ENCODE results near the gene MOCS3. TPM values are rescaled to one million over a fixed set of nuclear protein-coding genes. Genes with fewer than 3 reads are reported as not detected.

The MOCS3 gene
- total and polyA plus RNA-seq, 10 of the 15 experiments (the other 5 are each of a cell fraction or from before 2014, with no cell fraction given): 0.87 to 5.9 (median 3.6) TPM

DNA sequence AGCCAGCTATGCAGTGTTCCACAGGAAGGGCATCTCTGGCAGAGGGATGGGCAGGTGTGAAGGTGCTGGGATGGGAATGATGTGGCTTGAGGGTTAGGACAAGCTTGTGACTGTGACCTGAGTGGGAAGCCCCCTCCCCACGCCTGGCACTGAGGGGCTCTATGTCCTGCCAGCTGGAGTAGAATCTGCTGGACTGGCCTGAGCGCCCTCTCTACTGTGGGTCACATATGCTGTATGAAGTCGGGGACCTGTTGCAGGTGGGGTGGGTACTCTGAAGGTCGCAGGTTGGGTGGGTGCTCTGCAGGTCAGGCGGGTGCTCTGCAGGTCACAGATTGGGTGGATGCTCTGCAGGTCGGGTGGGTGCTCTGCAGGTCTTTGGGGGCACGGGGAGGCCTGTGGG, 44.0 kb downstream of the MOCS3 start:
- in situ Hi-C loops (cut with MboI): no loop called here
- 9% methylated on average over 7 of the region's 7 CpGs for WGBS (ENCODE audit: insufficient coverage, insufficient replicate concordance, low lambda C conversion rate, missing lambda C conversion rate)
- H3K27me3 ChIP-seq (replicated peaks in 1 of 2; ENCODE audit: control insufficient read depth in 2 of 2, insufficient read depth in 2 of 2, low read length in 1 of 2): peaks cover 0 to 4% of the 10 kb centered on the region in 2 experiments; a peak in 2 of 4 replicates
- RAD21 ChIA-PET (ENCODE audit: unreplicated experiment): no interaction called here
- no TSS peak for BruUV-seq (replicated peaks)
- DNase-seq (ENCODE audit: low read depth, low spot score) (no peak), FAIRE-seq (no peak), ATAC-seq (no peak)
- H2AFZ ChIP-seq (ENCODE audit: control insufficient read depth, low read depth, low read length): no peak overlapping the region
- no peaks in the 10 kb centered on the region for H3K36me3 ChIP-seq (ENCODE audit: control insufficient read depth in 2 of 2, insufficient read depth in 2 of 2, low read length in 1 of 2)
- H3K9ac ChIP-seq (ENCODE audit: control insufficient read depth, insufficient read depth, low read length): no peak overlapping the region
- CTCF ChIA-PET: interaction anchor here (0.9 kb wide), 1 partner anchor 15 kb away, joined by 3 read pairs; no protein-coding TSS in a partner anchor
- no peaks in the 10 kb centered on the region for H4K20me1 ChIP-seq (ENCODE audit: control insufficient read depth, insufficient read depth)
- H3K4me3 ChIP-seq: no peak overlapping the region
- H3K79me2 ChIP-seq (ENCODE audit: control insufficient read depth, insufficient read depth, low read length): no peaks in the 10 kb centered on the region
- intact Hi-C loops (cut with micrococcal nuclease; ENCODE audit: unreplicated experiment): no loop called here
- no peak overlapping the region for H3K27ac ChIP-seq (ENCODE audit: control insufficient read depth, insufficient read depth)
- no peaks in the 10 kb centered on the region for H3K9me3 ChIP-seq (replicated peaks; ENCODE audit: control insufficient read depth, insufficient read depth, low read length)
- H3K4me1 ChIP-seq (ENCODE audit: control insufficient read depth, insufficient read depth, low read length): no peaks in the 10 kb centered on the region
- H3K4me2 ChIP-seq (ENCODE audit: control insufficient read depth, insufficient read depth): no peak overlapping the region
- SMC1A ChIA-PET (ENCODE audit: uncharacterized antibody, unreplicated experiment): no interaction called here
- POLR2A ChIA-PET: no interaction called here
- TF ChIP-seq, protein P1, sequence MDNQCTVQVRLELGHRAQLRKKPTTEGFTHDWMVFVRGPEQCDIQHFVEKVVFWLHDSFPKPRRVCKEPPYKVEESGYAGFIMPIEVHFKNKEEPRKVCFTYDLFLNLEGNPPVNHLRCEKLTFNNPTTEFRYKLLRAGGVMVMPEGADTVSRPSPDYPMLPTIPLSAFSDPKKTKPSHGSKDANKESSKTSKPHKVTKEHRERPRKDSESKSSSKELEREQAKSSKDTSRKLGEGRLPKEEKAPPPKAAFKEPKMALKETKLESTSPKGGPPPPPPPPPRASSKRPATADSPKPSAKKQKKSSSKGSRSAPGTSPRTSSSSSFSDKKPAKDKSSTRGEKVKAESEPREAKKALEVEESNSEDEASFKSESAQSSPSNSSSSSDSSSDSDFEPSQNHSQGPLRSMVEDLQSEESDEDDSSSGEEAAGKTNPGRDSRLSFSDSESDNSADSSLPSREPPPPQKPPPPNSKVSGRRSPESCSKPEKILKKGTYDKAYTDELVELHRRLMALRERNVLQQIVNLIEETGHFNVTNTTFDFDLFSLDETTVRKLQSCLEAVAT (IDR thresholded peaks at IDR 0.05): no peak
- TF ChIP-seq ZNF217 (IDR thresholded peaks at IDR 0.05): no peak
- TF ChIP-seq, protein P2, sequence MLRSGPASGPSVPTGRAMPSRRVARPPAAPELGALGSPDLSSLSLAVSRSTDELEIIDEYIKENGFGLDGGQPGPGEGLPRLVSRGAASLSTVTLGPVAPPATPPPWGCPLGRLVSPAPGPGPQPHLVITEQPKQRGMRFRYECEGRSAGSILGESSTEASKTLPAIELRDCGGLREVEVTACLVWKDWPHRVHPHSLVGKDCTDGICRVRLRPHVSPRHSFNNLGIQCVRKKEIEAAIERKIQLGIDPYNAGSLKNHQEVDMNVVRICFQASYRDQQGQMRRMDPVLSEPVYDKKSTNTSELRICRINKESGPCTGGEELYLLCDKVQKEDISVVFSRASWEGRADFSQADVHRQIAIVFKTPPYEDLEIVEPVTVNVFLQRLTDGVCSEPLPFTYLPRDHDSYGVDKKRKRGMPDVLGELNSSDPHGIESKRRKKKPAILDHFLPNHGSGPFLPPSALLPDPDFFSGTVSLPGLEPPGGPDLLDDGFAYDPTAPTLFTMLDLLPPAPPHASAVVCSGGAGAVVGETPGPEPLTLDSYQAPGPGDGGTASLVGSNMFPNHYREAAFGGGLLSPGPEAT (IDR thresholded peaks at IDR 0.05; ENCODE audit: low read depth): no peak
- TF ChIP-seq, protein P3, sequence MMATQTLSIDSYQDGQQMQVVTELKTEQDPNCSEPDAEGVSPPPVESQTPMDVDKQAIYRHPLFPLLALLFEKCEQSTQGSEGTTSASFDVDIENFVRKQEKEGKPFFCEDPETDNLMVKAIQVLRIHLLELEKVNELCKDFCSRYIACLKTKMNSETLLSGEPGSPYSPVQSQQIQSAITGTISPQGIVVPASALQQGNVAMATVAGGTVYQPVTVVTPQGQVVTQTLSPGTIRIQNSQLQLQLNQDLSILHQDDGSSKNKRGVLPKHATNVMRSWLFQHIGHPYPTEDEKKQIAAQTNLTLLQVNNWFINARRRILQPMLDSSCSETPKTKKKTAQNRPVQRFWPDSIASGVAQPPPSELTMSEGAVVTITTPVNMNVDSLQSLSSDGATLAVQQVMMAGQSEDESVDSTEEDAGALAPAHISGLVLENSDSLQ (IDR thresholded peaks at IDR 0.05): no peak
- no peak for TF ChIP-seq TCF12 (IDR thresholded peaks at IDR 0.05; ENCODE audit: low read depth, low read length)
- TF ChIP-seq CHD2 (IDR thresholded peaks at IDR 0.05; ENCODE audit: borderline replicate concordance, low read depth, low read length): no peak
- no peak for TF ChIP-seq ZZZ3 (IDR thresholded peaks at IDR 0.05; ENCODE audit: control insufficient read depth, insufficient read length, low read depth)
- TF ChIP-seq, protein P4, sequence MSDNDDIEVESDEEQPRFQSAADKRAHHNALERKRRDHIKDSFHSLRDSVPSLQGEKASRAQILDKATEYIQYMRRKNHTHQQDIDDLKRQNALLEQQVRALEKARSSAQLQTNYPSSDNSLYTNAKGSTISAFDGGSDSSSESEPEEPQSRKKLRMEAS (IDR thresholded peaks at IDR 0.05; ENCODE audit: low read depth, low read length): no peak
- TF ChIP-seq CHD1 (IDR thresholded peaks at IDR 0.05; ENCODE audit: low read depth, low read length): no peak
- TF ChIP-seq, protein P5, sequence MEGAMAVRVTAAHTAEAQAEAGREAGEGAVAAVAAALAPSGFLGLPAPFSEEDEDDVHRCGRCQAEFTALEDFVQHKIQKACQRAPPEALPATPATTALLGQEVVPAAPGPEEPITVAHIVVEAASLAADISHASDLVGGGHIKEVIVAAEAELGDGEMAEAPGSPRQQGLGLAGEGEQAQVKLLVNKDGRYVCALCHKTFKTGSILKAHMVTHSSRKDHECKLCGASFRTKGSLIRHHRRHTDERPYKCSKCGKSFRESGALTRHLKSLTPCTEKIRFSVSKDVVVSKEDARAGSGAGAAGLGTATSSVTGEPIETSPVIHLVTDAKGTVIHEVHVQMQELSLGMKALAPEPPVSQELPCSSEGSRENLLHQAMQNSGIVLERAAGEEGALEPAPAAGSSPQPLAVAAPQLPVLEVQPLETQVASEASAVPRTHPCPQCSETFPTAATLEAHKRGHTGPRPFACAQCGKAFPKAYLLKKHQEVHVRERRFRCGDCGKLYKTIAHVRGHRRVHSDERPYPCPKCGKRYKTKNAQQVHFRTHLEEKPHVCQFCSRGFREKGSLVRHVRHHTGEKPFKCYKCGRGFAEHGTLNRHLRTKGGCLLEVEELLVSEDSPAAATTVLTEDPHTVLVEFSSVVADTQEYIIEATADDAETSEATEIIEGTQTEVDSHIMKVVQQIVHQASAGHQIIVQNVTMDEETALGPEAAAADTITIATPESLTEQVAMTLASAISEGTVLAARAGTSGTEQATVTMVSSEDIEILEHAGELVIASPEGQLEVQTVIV (IDR thresholded peaks at IDR 0.05; ENCODE audit: borderline replicate concordance, partially characterized antibody): no peak
- no peak for TF ChIP-seq SMAD5 (IDR thresholded peaks at IDR 0.05; ENCODE audit: low read depth)
- TF ChIP-seq CBFB (IDR thresholded peaks at IDR 0.05; ENCODE audit: low read depth): no peak
- TF ChIP-seq, protein P6, sequence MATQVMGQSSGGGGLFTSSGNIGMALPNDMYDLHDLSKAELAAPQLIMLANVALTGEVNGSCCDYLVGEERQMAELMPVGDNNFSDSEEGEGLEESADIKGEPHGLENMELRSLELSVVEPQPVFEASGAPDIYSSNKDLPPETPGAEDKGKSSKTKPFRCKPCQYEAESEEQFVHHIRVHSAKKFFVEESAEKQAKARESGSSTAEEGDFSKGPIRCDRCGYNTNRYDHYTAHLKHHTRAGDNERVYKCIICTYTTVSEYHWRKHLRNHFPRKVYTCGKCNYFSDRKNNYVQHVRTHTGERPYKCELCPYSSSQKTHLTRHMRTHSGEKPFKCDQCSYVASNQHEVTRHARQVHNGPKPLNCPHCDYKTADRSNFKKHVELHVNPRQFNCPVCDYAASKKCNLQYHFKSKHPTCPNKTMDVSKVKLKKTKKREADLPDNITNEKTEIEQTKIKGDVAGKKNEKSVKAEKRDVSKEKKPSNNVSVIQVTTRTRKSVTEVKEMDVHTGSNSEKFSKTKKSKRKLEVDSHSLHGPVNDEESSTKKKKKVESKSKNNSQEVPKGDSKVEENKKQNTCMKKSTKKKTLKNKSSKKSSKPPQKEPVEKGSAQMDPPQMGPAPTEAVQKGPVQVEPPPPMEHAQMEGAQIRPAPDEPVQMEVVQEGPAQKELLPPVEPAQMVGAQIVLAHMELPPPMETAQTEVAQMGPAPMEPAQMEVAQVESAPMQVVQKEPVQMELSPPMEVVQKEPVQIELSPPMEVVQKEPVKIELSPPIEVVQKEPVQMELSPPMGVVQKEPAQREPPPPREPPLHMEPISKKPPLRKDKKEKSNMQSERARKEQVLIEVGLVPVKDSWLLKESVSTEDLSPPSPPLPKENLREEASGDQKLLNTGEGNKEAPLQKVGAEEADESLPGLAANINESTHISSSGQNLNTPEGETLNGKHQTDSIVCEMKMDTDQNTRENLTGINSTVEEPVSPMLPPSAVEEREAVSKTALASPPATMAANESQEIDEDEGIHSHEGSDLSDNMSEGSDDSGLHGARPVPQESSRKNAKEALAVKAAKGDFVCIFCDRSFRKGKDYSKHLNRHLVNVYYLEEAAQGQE (IDR thresholded peaks at IDR 0.05; ENCODE audit: low read depth, low read length): no peak
- no peak for TF ChIP-seq ZSCAN29 (IDR thresholded peaks at IDR 0.05)
- no peak for TF ChIP-seq RAD21 (IDR thresholded peaks at IDR 0.05; ENCODE audit: insufficient read depth, low read depth, low read length)
